Astrocyte (in vitro differentiated cells and primary cell): ENCODE results near the gene RABGGTB. TPM values are rescaled to one million over a fixed set of nuclear protein-coding genes. Genes with fewer than 3 reads are reported as not detected.
A peak's percentile ranks its signal among the peaks of the same experiment; 100 is the strongest.

Experiments
- DNase-seq: peaks from one replicate; pipeline ENCODE4 v3.0.0-alpha.2; 2010; ENCODE audit warnings: low read depth
- FAIRE-seq: peaks from 2 replicates; lab custom pipeline; 2011; peaks lifted over from hg19 to GRCh38; lab: Jason Lieb, UNC
- H2AFZ ChIP-seq: 2 replicates; pipeline ENCODE4 v1.6.0; 2012; ENCODE audit warnings: low read depth, low read length, inconsistent platforms
- H3K27ac ChIP-seq: 2 replicates; pipeline ENCODE4 v1.5.1; 2011; ENCODE audit warnings: low read depth, low read length, inconsistent platforms
- H3K27me3 ChIP-seq: 2 replicates; pipeline ENCODE4 v1.6.0; 2011; ENCODE audit warnings: low read length, inconsistent platforms; ENCODE audit not compliant: insufficient read depth
- H3K36me3 ChIP-seq: 2 replicates; pipeline ENCODE4 v1.5.1; 2011; ENCODE audit warnings: low read length, inconsistent platforms; ENCODE audit not compliant: insufficient read depth
- H3K4me1 ChIP-seq: 2 replicates; pipeline ENCODE4 v1.5.1; 2011; ENCODE audit warnings: low read length, inconsistent platforms; ENCODE audit not compliant: insufficient read depth
- H3K4me2 ChIP-seq: 2 replicates; pipeline ENCODE4 v1.6.0; 2012; ENCODE audit warnings: low read length, inconsistent platforms
- H3K4me3 ChIP-seq: 2 replicates; pipeline ENCODE4 v1.5.1; 2011; ENCODE audit warnings: low read depth, mild to moderate bottlenecking, low read length, inconsistent platforms; ENCODE audit not compliant: insufficient read depth
- H3K79me2 ChIP-seq: 2 replicates; pipeline ENCODE4 v1.6.0; 2012; ENCODE audit warnings: mild to moderate bottlenecking, low read length, inconsistent platforms; ENCODE audit not compliant: insufficient read depth
- H3K9ac ChIP-seq: 2 replicates; pipeline ENCODE4 v1.6.0; 2012; ENCODE audit warnings: mild to moderate bottlenecking, low read length, inconsistent platforms
- H3K9me3 ChIP-seq: 2 replicates; pipeline ENCODE4 v1.5.1; 2012; ENCODE audit warnings: low read depth, mild to moderate bottlenecking, low read length, inconsistent platforms; ENCODE audit not compliant: insufficient read depth
- H4K20me1 ChIP-seq: 2 replicates; pipeline ENCODE4 v1.6.0; 2012; ENCODE audit warnings: low read length, inconsistent platforms; ENCODE audit not compliant: insufficient read depth
- H3K27ac Mint-ChIP-seq: one replicate; pipeline ENCODE4 v1.8.0; 2021; ENCODE audit warnings: mild to moderate bottlenecking, mixed read lengths; ENCODE audit not compliant: unreplicated experiment
- H3K27me3 Mint-ChIP-seq: one replicate; pipeline ENCODE4 v1.8.0; 2021; ENCODE audit warnings: low read depth, mixed read lengths; ENCODE audit not compliant: unreplicated experiment
- H3K36me3 Mint-ChIP-seq: one replicate; pipeline ENCODE4 v1.8.0; 2021; ENCODE audit warnings: low read depth, mixed read lengths; ENCODE audit not compliant: unreplicated experiment
- H3K4me1 Mint-ChIP-seq: one replicate; pipeline ENCODE4 v1.8.0; 2021; ENCODE audit warnings: low read depth, mixed read lengths; ENCODE audit not compliant: unreplicated experiment
- H3K4me3 Mint-ChIP-seq: one replicate; pipeline ENCODE4 v1.8.0; 2021; ENCODE audit warnings: mild to moderate bottlenecking, moderate library complexity, mixed read lengths; ENCODE audit not compliant: unreplicated experiment
- H3K9me3 Mint-ChIP-seq: one replicate; pipeline ENCODE4 v1.8.0; 2021; ENCODE audit warnings: mild to moderate bottlenecking, mixed read lengths; ENCODE audit not compliant: unreplicated experiment
- CTCF ChIP-seq: IDR thresholded peaks from 2 replicates; pipeline ENCODE4 v1.5.1; 2011; ENCODE audit warnings: low read depth, mild to moderate bottlenecking, inconsistent platforms, low read length, moderate library complexity; ENCODE audit not compliant: insufficient read depth
- EZH2 ChIP-seq: IDR thresholded peaks from 2 replicates; pipeline ENCODE4 v1.6.1; 2012; ENCODE audit warnings: mild to moderate bottlenecking, low read length, inconsistent platforms; ENCODE audit not compliant: insufficient read depth
- total RNA-seq: library from RNA; stranded (reverse); gene quantifications from 2 replicates; pipeline ENCODE4 v1.2.1, GENCODE V29; 2021

RABGGTB gene
- total RNA-seq, 1 donor from 2014 or later = 108 TPM

DNA sequence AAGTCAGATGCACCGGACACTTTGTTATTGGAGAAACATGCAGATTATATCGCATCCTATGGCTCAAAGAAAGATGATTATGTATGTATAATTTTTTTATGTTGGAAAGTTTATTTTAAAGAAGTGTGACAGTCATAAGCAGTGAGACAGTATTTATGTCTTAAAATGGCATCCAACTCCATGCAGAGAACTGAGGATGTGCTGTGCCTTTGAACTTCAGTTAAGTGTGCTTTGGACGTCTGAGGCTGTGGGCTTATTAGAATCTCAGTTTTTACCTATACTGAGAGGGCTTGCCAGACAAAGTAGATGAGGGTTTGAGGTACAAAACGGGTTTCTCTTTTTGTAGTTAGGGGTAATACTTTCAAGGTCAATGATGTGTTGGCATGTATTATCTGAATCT, 1.5 kb downstream of the RABGGTB start:
- H3K4me1 Mint-ChIP-seq = peaks cover 23% of the 10 kb centered on the region
- Histone ChIP-seq H3K79me2 (peaks cover 65% of the 10 kb centered on the region), H3K9ac (peak overlapping the region; percentile 96)

DNA sequence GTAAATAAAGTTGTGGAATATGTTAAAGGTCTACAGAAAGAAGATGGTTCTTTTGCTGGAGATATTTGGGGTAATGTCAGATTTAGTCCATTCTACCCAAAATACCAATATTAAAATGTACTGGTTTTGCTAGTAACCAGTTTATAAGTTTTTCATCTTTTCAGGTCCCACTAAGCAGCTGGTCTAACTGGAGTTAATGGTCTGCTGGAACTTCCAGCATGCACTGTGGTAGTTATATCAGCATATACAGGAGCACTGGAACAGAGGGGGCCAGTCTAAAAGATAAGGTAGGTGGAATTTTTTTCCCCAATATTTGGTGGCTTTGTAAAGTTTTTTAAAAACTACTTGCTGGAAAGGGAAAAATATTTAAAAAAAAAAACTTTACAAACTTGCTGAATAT, 3.9 kb downstream of the RABGGTB start:
- TF ChIP-seq EZH2 (no peak), CTCF (no peak)
- H3K9me3 Mint-ChIP-seq = no peaks in the 10 kb centered on the region
- H3K4me3 Mint-ChIP-seq = peak overlapping the region; percentile 99
- Histone ChIP-seq H3K4me2 (peak overlapping the region; percentile 92), H3K27me3 (no peaks in the 10 kb centered on the region), H2AFZ (no peak overlapping the region), H3K79me2 (peaks cover 73% of the 10 kb centered on the region), H3K27ac (no peak overlapping the region), H3K9ac (peak overlapping the region; percentile 24), H3K4me1 (peaks cover 13% of the 10 kb centered on the region), H3K4me3 (peak overlapping the region; percentile 36), H3K9me3 (no peaks in the 10 kb centered on the region), H3K36me3 (peaks cover 54% of the 10 kb centered on the region), H4K20me1 (peaks cover 88% of the 10 kb centered on the region)
- H3K4me1 Mint-ChIP-seq = peaks cover 31% of the 10 kb centered on the region
- no peaks in the 10 kb centered on the region for H3K27me3 Mint-ChIP-seq
- no peak for FAIRE-seq
- H3K27ac Mint-ChIP-seq = peak overlapping the region; percentile 0
- H3K36me3 Mint-ChIP-seq = peaks cover 28% of the 10 kb centered on the region
- no peak for DNase-seq

More for the DNA sequence above, 1.5 kb downstream of the RABGGTB start:
- FAIRE-seq (no peak), DNase-seq (no peak)
- Histone ChIP-seq H3K36me3 (peaks cover 31% of the 10 kb centered on the region), H3K4me2 (peak overlapping the region; percentile 92), H3K27ac (peak overlapping the region; percentile 81), H3K27me3 (no peaks in the 10 kb centered on the region), H2AFZ (no peak overlapping the region), H3K4me1 (peaks cover 13% of the 10 kb centered on the region), H3K4me3 (peak overlapping the region; percentile 98), H3K9me3 (no peaks in the 10 kb centered on the region), H4K20me1 (peaks cover 64% of the 10 kb centered on the region)
- no peak for TF ChIP-seq EZH2
- TF ChIP-seq CTCF = no peak
- Mint-ChIP-seq H3K27ac (peak overlapping the region; percentile 98), H3K36me3 (peaks cover 28% of the 10 kb centered on the region), H3K9me3 (no peaks in the 10 kb centered on the region), H3K4me3 (peak overlapping the region; percentile 99), H3K27me3 (no peaks in the 10 kb centered on the region)

DNA sequence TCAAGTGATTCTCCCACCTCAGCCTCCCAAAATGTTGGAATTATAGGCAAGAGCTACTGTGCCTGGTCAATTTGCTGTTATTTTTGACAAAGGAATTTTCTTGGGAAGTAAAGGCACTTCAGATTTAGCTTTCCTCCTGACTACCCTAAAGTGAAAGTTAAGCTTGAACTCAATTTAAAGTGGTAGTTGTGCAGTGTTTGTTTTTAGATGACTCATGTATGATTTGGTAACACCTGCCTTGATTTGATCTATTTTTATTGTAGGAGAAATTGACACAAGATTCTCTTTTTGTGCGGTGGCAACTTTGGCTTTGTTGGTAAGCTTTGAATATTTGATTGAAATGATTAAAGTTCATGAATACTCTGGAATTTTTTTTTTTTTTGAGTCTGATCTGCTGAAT, 5.0 kb downstream of the RABGGTB start:
- H3K9me3 Mint-ChIP-seq = no peaks in the 10 kb centered on the region
- Histone ChIP-seq H3K9me3 (no peaks in the 10 kb centered on the region), H3K27me3 (no peaks in the 10 kb centered on the region), H2AFZ (no peak overlapping the region), H3K27ac (peak overlapping the region; percentile 18), H3K4me1 (peaks cover 13% of the 10 kb centered on the region), H3K9ac (peak overlapping the region; percentile 3), H3K79me2 (peaks cover 72% of the 10 kb centered on the region), H3K4me3 (no peak overlapping the region), H3K36me3 (peaks cover 64% of the 10 kb centered on the region), H4K20me1 (peaks cover 98% of the 10 kb centered on the region), H3K4me2 (peak overlapping the region; percentile 92)
- no peak for TF ChIP-seq CTCF
- TF ChIP-seq EZH2 = no peak
- peak overlapping the region; percentile 99 for H3K4me3 Mint-ChIP-seq
- peaks cover 31% of the 10 kb centered on the region for H3K36me3 Mint-ChIP-seq
- DNase-seq = peak; percentile 40
- no peaks in the 10 kb centered on the region for H3K27me3 Mint-ChIP-seq
- peaks cover 31% of the 10 kb centered on the region for H3K4me1 Mint-ChIP-seq
- peak overlapping the region; percentile 6 for H3K27ac Mint-ChIP-seq
- FAIRE-seq = no peak
